AML-193 (cell line): ENCODE measurements around the gene VSTM2B.
"Not testable (repeated sequence)": the region's sequence is repeated elsewhere in the genome, so short reads cannot be mapped to it uniquely, and the experiment has no call there.

ENCODE experiments used
- DNase-seq, 2 experiments: peaks; one replicate each; lab custom pipeline; 2025; lab: John Stamatoyannopoulos, UW

Gene VSTM2B

DNA sequence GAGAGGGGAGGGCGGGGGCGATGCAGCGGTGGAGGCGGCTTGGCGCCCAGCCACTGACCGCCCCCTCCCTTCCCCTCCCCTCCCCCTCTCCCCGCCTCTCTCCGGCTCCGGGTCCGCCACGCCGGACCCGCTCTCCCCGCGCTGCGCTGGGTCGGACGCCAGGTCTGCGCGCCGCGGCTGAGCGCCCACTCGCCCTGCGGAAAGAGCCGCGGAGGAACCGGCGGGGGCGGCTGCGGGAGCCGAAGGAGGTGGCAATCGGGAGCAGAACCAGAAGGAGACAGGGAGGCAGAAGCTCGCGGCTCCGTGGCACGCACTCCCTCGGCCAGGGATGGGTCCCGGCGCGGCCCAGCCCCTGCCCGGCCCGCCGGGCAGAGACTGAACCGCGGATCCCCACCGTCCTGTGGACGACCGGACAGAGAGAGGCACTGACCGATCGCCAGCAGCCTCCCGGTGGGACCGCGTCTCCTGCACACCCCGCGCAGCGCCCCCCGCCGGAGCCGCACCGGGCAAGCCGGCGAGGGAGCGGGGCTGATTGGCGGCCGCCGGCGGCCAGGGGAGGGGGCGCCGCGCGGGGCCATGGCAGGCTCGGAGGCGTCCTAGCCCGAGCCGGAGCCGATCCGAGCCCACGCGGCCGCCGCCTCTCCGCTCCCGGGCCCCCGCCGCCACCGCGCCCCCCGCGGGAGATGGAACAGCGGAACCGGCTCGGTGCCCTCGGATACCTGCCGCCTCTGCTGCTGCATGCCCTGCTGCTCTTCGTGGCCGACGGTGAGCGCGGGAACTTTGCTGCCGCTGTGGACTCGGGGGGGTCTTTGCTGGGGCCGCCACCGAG lies at the start of gene VSTM2B:
TSS of gene VSTM2B (plus strand) at position 94 of the 829 bp plus-strand sequence. CDS start at position 684, 590 bp downstream.
- no peak for DNase-seq

DNA sequence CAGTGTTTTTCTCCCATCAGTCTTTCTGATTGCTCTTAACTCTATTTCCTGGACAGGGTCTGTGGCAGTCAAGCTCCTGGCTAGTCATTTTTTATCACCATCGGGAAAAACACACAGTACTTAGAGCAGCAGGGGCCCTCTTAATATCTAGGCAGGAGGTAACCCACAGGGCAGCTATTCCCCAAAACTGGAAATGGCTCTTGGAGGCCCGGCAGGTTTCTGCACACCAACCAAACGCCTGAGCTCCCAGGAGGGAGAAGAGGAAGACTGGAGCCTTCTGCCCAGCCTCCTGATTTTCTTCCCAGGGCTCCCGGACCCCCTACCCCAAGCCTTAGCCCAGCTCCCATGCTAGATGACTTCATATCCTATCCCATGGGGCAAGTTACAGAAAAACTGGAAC lies 49.3 kb upstream of the VSTM2B start:
- no peak for DNase-seq

DNA sequence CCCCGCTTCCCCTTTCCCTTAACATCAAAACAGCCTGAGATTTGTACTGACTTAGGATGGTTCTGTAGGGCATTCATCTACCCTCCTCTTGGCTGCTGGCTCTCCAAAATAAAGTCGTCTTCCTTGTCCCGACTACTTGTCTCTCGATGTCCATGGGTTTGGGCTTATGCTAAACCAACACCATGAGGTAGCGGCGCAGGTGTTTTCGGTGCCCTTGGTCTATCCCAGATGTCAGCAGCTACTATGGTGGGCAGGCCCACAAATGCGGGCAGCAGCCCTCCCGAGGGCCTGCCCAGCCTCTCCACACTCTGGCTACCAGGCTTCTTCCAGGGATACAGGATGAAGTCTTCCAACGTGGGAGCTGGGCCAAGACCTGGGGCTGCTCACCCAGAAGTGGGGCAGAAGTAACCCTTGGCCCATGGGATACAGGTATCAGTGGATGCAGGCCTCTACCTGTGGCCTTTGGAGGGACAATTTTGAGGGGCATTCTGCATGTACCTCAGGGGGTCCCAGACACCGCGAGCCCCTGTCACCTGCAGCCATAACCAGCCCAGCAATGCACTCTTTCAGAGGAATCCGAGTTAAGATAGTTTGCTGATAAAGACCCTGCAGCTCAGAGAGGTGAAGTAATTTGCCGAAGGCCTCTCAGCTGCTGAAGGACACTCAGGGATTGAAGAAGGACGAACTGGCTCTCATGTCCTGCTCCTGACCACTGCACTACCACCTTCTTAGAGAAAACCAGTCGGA lies 47.8 kb upstream of the VSTM2B start:
- DNase-seq, result no peak

DNA sequence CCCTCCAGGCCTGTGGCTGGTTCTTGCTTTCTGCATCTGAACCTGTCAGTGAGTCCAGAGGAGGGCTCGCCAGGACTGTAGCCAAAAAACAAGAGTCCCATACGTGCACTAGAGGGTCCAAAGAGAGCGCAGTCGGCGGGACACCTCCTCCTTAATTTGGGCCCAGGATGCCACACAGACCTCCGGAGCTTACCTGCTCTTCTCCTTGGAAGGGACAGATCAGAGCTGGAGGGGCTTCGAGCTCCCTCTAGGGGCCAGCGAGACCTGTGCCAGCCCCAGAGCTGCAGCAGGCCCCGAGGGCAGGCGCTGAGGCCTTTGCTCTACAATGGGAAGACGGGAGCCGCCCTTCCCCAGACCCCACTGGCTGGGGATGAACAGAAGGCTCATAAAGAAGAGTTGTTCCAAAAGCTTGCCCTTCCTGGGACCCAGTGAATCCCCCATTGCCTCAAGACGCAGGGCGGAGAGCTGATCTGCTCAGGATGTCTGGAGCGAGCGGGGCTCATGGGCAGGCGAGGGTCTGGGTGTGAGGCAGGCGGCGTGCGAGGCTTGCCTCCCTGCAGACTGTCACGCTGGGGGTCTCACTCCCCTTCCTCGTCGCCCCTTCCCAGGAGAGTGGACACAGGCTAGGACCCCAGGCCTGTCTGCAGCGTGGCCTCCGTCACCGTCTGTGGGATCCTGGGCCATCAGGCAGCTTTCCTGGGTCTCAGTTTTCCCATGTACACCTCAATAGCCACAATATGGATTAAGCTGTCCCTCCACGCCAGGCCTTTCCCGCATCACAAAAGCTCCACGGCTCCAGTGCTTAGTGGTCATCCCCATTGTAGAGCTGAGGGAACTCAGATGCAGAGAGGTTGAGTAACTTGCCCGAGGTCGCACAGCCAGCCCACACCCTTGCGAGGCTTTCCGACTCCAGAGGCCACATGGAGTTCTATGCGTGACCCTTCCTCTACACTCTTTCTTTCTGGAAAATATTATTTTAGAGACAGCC lies 46.9 kb upstream of the VSTM2B start:
- DNase-seq, result no peak

DNA sequence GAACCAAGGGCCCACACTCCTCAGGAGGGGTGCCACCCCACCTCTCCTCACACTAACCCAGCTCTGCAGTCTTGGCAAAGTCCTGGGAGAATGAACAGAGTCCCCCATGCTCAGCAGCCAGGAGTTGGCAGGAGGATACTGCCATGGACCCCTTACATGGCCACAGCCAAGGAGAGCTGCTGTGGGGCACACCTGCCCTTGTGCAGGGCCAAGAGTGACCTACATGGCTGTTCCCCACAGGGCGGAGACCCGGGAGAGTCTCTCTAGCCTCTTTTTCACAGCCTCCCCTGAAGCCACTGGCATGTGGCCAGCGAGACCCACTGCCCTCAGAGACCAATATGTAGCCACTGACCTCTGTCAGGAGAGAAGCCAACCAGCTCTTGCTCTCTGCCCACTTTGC lies 45.9 kb upstream of the VSTM2B start:
- DNase-seq, result no peak

DNA sequence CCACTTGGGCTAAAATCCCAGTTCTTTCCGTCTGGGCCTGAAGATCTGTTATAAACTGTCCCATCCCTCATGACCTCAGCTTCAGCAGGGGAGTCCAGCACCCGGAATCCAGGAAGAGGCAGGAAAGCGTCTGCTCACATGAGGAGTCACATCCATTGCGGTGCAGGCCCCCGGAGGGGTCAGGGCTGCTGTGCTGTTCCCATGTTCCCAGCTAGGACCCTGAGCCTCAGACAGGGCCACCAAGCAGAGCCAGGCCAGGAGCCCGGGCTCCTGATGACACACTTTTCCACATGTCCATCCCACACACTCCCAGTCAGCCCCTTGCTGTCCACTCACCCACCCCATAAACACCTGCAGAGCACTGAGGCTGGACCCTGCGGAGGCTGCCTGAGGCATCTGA lies 45.3 kb upstream of the VSTM2B start:
- no peak for DNase-seq

DNA sequence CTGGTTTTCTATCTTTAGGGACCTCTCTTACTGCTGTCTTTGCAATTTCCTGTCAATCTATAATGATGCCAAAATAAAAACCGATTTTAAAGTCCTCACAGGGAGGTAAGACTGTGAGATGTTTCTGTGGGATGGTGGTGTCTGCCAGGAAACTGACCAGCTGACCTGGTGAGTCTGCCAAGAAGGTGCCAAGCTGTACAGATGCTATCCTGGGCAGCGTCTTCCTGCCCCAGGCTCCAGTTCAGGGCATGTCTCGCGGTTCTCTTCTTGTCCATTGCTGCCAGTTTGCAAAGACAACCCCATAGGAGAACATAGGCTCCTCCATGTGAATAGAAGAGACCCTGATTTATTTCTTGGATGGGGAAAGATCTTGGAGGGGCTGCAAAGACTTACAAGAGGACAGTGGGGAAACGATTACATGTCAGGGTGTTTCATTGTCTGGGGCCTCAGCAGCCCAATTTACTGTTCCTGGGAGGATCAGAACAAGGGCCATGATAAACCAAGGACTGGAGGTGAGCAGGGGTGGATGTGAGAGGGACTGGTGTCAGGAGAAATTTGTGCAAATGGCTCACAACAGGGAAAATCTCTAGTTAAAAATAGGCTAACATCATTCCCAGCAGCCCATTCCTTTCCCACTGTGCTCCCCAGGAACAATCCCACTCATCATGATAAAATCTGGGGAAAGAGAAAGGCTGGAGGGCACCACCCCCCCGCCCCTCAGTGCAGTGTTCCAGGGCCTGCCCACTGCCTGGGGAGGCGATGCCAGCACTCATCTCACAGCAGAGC lies 42.7 kb upstream of the VSTM2B start:
- DNase-seq, result no peak

DNA sequence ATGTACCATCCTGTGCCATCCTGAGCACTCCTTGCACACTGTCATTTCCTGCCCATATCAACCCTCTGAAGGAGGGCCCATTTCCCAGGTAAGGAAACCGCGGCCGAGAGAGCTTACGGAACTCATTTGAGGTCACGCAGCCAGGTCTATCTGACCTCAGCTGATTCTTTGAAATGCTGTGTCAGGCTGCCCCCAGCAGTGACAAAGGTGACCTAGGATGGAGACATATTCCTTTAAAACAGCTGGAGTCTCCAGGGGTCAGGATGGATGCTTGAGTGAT lies 42.2 kb upstream of the VSTM2B start:
- DNase-seq, result no peak

DNA sequence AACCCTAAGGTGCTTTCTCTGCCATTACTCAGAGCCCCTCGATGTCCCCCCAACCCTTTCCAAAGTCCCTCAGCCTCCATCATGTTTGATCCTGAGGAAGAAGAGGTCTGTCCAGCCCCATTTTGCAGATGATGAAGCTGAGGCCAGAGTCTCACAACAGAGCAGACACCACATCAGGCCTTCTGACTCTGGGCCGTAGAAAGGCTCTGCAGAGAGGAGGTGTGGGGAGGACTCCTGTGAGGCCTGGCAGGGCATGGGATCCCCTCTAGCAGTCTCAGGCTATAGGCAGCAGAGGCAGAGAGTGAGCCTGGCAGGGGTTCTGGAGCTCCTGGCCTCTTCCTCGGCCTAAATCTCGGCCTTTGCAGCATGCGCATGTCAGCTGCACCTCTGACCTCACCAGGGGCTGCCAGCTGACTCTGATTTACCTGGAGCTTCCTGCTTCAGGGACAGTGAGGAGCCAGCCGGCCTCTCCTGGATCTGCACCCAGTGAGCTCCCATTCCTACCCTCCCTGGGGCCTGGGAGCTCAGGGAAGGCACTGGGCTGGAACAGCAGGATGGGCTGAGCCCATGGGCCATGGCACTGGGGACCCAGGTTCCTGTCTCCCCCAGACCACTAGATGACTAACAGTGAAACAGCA lies 41.7 kb upstream of the VSTM2B start:
- DNase-seq, result no peak

DNA sequence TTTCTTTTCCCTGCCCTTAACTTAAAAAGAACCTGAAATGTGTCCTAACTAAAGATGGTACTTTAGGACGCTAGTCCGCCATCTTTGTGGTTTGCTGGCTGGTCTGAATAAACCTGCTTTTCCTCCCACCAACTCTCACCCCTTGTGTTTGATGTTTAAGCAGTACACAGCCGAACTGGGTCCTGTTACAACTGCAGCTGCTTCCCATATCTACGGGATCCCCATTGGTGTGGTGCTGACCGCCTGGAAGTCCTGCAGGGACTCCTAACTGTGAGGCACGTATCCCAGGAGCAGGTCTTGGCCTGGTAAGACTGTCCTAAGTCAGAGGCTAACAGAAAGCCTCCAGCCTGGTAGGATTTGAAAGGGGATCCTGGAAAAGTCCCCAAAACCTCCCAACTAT lies 40.9 kb upstream of the VSTM2B start:
- DNase-seq, result no peak

DNA sequence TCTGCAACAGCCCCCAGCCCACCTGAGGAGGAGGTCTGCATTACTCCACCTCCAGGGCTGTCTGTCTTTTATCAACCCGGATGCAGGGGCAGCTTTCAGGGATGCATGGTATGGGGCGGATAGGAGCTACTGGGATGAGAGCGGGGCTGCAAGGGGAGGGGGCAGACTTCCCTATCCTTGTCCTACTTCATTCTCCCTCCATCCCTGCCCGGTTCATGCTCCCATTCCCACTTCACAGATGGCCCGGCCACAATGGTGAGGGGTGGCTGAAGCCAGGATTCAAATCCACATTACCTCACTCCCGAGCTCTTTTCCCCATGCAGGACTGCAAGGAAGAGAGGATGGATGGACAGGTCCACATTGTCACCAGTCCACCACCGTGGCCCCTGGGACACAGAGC lies 40.5 kb upstream of the VSTM2B start:
- DNase-seq, result no peak

DNA sequence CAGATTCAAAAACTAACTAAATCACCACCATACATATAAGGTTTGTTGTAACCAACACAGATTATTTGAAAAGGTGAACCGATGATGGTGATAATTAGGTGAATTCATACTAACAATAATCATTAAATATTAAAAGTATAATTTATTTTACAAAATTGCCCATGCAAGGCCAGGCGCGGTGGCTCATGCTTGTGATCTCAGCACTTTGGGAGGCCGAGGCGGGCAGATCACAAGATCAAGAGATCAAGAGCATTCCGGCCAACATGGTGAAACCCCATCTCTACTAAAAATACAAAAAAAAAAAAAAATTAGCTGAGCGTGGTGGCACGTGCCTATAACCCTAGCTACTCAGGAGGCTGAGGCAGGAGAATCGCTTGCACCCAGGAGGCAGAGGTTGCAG lies 38.8 kb upstream of the VSTM2B start:
- DNase-seq, result not testable (repeated sequence)

DNA sequence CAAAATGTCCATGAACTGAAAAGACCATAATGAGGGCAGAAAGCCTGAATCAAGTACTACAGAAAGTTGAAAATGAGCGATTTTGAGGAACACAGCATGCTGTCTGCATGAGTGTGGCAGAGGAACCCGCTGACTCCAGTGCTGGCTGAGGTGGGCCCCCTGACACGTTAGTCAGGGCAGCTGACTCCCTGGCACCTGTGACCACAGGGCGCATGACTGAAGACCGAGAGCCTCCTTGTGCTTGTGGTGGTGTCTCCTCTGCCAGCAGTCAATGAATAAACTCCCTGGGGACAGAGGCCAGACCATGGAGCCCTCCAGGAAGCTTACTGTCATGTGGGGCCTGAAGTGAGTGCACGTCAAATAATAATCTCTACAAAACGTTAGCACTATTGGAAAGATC lies 38.4 kb upstream of the VSTM2B start:
- DNase-seq, result no peak

DNA sequence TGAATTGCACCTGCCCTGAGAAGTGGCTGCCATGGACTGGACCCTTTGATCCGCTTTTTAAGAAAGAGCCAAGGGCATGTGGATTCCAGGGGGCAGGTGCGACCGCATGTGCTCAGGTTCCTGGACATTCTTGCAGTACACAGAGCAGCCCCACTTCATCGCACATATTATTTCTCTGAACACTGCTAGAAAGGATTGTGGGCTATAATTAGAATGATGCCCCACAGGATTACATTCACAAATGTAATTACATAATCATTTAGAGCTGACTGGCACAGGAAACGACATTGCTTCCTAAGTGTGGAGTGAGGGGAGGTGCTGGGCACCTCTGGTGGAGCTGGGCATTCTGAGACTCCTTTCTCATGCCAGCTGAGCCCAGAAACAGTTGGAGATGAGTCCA lies 37.5 kb upstream of the VSTM2B start:
- no peak for DNase-seq

DNA sequence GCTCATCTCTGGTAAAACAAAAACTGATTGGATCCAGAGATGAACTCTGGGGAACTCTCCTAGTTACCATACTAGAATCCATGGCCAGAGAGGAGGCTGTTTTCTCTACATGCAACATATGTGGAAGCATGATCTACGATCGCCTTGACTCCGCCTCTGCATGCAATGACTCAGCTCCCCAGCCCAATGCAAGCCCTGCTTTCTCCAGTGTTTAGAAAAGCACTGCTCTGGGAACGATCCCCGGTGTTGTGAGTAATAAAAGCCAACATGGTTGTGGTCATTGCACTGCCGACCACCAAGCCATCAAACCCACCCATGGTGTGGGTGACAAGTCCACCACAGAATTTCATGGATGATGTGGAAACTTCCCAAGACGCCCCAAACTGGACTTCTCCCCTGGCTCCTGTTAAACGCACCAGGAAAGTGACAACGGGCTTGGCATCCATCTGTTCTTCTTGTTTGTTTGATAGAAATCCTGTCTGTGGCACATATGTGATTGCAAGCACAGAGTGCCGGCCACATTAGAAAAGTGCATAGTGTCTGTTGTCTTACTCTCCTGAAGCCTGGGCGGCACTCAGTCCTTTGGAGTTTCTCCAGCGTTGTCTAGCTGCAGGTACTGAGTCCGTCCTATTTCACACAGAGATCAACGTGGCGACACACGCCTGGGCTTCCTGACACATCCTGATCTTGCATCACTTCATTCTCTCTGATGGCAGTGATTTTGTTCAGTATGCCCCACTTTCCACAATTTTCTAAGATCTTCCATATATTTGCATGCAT lies 36.4 kb upstream of the VSTM2B start:
- no peak for DNase-seq

DNA sequence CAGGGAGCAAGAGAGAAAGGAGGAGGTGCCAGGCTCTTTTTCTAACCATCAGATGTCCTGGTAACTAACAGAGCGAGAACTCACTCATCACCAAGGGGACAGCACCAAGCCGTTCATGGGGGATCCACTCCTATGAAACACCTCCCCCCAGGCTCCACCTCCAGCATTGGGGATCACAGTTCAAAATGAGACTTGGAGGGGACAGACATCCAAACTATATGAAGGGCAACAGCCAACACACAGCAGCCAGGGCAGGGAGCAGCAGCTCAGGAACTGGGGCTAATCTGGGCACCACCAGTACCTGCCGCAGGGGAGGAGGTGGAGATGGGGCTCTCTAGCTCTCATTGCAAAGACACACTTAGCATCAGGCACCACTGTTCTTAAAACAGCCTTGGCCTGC lies 34.3 kb upstream of the VSTM2B start:
- no peak for DNase-seq

DNA sequence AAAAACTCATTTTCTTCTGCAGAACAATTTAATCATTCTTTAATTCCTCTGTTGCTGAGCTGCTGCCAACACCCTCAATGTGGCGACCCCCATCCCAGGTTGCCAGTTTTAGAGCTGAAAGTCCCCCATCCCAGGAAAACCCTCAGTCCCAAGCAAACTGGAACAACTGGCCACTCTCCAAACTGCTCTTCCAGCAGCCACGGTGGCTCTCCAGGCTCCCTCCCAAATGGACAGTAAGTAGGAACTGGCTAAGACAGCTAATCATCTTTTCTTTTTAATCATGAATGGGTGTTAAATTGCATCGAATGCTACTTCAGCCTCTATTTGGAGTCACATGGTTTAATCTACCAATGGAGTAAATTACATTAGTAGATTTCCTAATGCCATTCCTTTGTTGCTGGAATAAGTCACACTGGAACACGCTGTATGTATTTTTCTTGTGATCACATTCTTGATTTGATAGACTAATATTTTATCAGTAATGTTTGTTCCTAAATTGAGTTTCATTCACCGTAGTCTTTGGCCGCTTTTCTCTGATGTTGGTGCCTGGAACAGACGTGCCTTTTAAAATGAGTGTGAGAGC lies 33.7 kb upstream of the VSTM2B start:
- DNase-seq, result no peak

DNA sequence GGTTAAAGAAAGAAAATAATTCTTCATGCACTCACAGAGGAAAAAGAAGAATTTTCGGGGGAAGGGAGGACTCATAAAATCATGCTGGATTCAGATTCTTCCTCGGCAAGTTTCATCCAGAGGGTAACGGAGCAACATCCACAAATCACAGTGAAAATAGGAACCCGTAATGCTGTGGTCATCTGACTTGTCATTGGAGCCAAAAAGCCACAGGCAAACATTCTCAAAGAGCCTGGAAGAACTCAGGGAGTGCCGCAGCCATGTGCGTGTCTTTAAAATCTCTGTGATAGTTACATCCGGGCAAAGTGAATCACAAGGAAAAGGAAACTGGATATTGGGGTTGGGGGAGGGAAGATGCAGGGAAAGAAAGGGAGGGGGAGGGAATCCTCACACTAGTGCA lies 33.0 kb upstream of the VSTM2B start:
- no peak for DNase-seq

DNA sequence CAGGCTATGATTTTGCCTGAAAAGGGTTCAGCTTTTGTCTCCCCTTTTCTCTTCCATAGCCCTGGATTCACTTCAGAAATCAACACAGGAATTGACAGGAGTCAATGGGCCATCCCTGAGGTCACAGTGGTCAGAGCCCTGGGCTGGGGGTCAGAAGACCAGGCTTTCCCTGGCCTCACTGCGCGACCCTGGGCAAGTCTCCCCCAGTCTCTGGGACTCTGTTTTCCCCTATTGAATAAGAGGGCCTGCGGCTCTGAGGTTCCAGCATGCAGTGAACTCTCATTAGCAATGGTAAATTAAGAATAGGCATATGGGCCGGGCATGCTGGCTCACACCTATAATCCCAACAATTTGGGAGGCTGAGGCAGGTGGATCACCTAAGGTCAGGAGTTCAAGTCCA lies 30.7 kb upstream of the VSTM2B start:
- no peak for DNase-seq

DNA sequence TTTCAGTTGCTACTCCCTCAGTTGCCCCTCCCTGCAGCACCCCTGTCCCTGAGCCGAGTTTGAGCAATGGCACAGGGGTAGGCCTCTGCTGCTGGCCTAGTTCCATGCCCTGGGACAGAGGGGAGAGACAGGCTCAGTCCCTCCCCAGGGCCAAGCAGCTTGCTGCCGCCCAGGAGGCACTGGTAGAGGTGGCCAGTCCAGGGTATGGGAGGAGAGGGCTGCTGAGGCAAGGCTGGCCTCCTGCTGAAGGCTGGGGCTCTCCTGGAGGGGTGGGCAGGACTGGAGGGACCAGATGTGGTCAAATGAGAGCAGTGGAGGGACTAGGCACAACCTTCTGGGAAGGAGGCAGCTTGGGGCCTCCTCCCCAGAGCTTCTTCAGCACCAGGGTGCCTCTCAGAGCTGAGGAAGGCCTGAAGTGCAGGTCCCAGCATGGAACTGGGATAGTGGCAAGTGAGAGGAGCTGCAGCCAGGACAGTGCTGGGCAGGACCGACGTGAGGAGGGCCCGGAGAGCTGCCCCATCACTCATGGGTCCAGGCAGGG lies 29.8 kb upstream of the VSTM2B start:
- DNase-seq, result no peak
